Breast epithelium (tissue), 3 donors: Measurements from ENCODE around the gene IL9R.

Experiments
- POLR2A ChIP-seq: fragments of 450-650 bp; IDR thresholded peaks from one replicate; pipeline ENCODE4 v1.6.1; 2016; ENCODE audit warnings: antibody characterized with exemption, mild to moderate bottlenecking, moderate library complexity
- POLR2AphosphoS5 ChIP-seq, 3 donors: sonication (generic); formaldehyde crosslinking; IDR thresholded peaks; one replicate each; pipeline ENCODE4 v1.6.1; 2017; ENCODE audit warnings: antibody characterized with exemption in 3 of 3
- TF ChIP-seq, protein P1 (sequence below), 3 donors: fragments of 450-650 bp; IDR thresholded peaks; one replicate each; pipeline ENCODE4 v1.5.1; 2016 to 2017; ENCODE audit warnings: antibody characterized with exemption in 3 of 3, mild to moderate bottlenecking in 3 of 3, moderate library complexity in 3 of 3

DNA sequence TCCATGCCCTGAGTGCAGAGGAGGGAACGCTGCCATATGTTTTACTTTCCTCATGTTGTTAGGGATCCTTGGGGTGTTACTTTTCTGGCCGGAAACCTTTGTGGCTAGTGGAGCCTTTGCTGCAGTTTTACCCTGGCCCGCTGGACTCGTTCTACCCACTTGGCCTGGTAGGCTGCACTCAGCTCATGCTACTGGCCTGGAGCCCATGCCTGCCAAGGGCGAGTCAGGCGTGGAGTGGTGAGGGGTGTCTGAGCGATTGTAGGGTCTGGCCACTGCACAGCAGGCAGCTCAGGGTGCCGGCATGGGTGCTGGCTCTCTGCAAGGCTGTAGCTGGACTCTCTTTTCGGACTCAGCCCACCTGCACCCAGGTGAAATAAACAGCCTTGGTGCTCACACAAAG, 41.4 kb upstream of the IL9R start:
- TF ChIP-seq, protein P1, sequence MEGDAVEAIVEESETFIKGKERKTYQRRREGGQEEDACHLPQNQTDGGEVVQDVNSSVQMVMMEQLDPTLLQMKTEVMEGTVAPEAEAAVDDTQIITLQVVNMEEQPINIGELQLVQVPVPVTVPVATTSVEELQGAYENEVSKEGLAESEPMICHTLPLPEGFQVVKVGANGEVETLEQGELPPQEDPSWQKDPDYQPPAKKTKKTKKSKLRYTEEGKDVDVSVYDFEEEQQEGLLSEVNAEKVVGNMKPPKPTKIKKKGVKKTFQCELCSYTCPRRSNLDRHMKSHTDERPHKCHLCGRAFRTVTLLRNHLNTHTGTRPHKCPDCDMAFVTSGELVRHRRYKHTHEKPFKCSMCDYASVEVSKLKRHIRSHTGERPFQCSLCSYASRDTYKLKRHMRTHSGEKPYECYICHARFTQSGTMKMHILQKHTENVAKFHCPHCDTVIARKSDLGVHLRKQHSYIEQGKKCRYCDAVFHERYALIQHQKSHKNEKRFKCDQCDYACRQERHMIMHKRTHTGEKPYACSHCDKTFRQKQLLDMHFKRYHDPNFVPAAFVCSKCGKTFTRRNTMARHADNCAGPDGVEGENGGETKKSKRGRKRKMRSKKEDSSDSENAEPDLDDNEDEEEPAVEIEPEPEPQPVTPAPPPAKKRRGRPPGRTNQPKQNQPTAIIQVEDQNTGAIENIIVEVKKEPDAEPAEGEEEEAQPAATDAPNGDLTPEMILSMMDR (IDR thresholded peaks at IDR 0.05): no peak
- TF ChIP-seq POLR2A (no peak), POLR2AphosphoS5 (IDR thresholded peaks at IDR 0.05) (no peak)
